ENCODE results near the gene ANO4.

Gene ANO4

DNA sequence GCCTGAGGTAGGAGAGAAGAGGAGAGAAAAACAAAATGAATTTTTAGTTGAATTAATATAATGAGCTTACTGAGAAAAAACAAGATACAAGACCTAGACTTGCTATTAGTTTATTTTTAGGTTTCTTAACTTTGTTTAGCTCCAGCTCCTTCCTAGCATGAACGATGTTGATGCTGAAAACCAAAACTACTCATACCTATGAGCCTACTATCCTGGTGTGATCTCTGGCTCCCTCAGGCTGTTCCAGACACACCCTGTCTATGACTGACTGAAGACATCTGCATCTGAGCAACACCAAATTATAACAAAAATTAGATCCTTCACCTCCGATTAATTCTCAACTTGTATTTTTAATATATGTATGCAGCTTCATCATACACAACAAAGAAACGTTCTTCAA lies 225.1 kb downstream of the ANO4 start:
- Histone ChIP-seq H3K9ac (no peak overlapping the region), H3K27ac (no peak overlapping the region), H3K79me2 (ENCODE audit: insufficient read depth, low read depth) (no peaks in the 10 kb centered on the region), H3K4me1 (ENCODE audit: low read depth, poor library complexity, severe bottlenecking) (no peaks in the 10 kb centered on the region), H2AFZ (ENCODE audit: low read depth) (no peak overlapping the region), H3K4me3 (IDR thresholded peaks at IDR 0.05; ENCODE audit: insufficient read depth, low read depth, low read length) (no peak overlapping the region), H3K36me3 (ENCODE audit: insufficient read depth) (no peaks in the 10 kb centered on the region), H4K20me1 (ENCODE audit: insufficient read depth) (no peaks in the 10 kb centered on the region), H3K4me2 (no peak overlapping the region), H3K27me3 (ENCODE audit: insufficient read depth, low read depth) (no peaks in the 10 kb centered on the region)
- TF ChIP-seq, protein P1, sequence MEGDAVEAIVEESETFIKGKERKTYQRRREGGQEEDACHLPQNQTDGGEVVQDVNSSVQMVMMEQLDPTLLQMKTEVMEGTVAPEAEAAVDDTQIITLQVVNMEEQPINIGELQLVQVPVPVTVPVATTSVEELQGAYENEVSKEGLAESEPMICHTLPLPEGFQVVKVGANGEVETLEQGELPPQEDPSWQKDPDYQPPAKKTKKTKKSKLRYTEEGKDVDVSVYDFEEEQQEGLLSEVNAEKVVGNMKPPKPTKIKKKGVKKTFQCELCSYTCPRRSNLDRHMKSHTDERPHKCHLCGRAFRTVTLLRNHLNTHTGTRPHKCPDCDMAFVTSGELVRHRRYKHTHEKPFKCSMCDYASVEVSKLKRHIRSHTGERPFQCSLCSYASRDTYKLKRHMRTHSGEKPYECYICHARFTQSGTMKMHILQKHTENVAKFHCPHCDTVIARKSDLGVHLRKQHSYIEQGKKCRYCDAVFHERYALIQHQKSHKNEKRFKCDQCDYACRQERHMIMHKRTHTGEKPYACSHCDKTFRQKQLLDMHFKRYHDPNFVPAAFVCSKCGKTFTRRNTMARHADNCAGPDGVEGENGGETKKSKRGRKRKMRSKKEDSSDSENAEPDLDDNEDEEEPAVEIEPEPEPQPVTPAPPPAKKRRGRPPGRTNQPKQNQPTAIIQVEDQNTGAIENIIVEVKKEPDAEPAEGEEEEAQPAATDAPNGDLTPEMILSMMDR (conservative IDR thresholded peaks at IDR 0.05; ENCODE audit: low read depth, low read length): no peak

DNA sequence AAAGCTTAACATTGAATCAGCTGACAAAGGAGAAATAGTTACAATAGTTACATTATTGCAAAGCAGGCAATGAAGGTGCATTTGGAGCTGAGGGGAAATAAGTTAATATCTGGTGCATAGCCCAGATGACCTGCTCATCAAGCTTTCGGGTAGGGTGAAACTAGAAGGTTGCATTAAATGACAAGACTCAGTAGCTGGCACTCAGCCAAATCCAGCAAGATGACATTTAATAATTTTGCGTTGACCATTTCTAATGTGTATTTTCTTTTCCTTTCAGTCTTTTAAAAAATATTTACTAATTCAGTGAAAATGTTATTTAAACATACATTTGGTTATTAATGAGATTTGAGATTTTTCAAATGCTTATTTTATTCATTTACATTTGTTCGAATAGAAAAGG lies 226.9 kb downstream of the ANO4 start:
- H3K4me3 ChIP-seq (IDR thresholded peaks at IDR 0.05; ENCODE audit: insufficient read depth, low read depth, low read length): no peak overlapping the region
- H3K4me2 ChIP-seq: no peak overlapping the region
- H4K20me1 ChIP-seq (ENCODE audit: insufficient read depth): no peaks in the 10 kb centered on the region
- TF ChIP-seq, protein P1 (conservative IDR thresholded peaks at IDR 0.05; ENCODE audit: low read depth, low read length): no peak
- H3K9ac ChIP-seq: no peak overlapping the region
- H2AFZ ChIP-seq (ENCODE audit: low read depth): no peak overlapping the region
- no peak overlapping the region for H3K27ac ChIP-seq
- no peaks in the 10 kb centered on the region for H3K4me1 ChIP-seq (ENCODE audit: low read depth, poor library complexity, severe bottlenecking)
- no peaks in the 10 kb centered on the region for H3K36me3 ChIP-seq (ENCODE audit: insufficient read depth)
- H3K27me3 ChIP-seq (ENCODE audit: insufficient read depth, low read depth): no peaks in the 10 kb centered on the region
- no peaks in the 10 kb centered on the region for H3K79me2 ChIP-seq (ENCODE audit: insufficient read depth, low read depth)

- H3K36me3 ChIP-seq (ENCODE audit: insufficient read depth): no peaks in the 10 kb centered on the region
- H3K9ac ChIP-seq: no peak overlapping the region
- no peak overlapping the region for H2AFZ ChIP-seq (ENCODE audit: low read depth)
- H3K4me2 ChIP-seq: no peak overlapping the region
- H3K27me3 ChIP-seq (ENCODE audit: insufficient read depth, low read depth): no peaks in the 10 kb centered on the region
- no peak overlapping the region for H3K27ac ChIP-seq
- no peaks in the 10 kb centered on the region for H3K4me1 ChIP-seq (ENCODE audit: low read depth, poor library complexity, severe bottlenecking)
- TF ChIP-seq, protein P1 (conservative IDR thresholded peaks at IDR 0.05; ENCODE audit: low read depth, low read length): no peak
- no peak overlapping the region for H3K4me3 ChIP-seq (IDR thresholded peaks at IDR 0.05; ENCODE audit: insufficient read depth, low read depth, low read length)
- no peaks in the 10 kb centered on the region for H4K20me1 ChIP-seq (ENCODE audit: insufficient read depth)
- H3K79me2 ChIP-seq (ENCODE audit: insufficient read depth, low read depth): no peaks in the 10 kb centered on the region
Observed at GRCh38 chr12:101021911-101022388, 227.4 kb downstream of the ANO4 start.

- Histone ChIP-seq H3K27ac (no peak overlapping the region), H2AFZ (ENCODE audit: low read depth) (no peak overlapping the region), H3K27me3 (ENCODE audit: insufficient read depth, low read depth) (no peaks in the 10 kb centered on the region), H3K79me2 (ENCODE audit: insufficient read depth, low read depth) (no peaks in the 10 kb centered on the region), H3K4me1 (ENCODE audit: low read depth, poor library complexity, severe bottlenecking) (no peaks in the 10 kb centered on the region), H3K4me3 (IDR thresholded peaks at IDR 0.05; ENCODE audit: insufficient read depth, low read depth, low read length) (no peak overlapping the region), H3K4me2 (no peak overlapping the region), H4K20me1 (ENCODE audit: insufficient read depth) (no peaks in the 10 kb centered on the region), H3K36me3 (ENCODE audit: insufficient read depth) (no peaks in the 10 kb centered on the region), H3K9ac (no peak overlapping the region)
- TF ChIP-seq, protein P1 (conservative IDR thresholded peaks at IDR 0.05; ENCODE audit: low read depth, low read length): no peak
Observed at GRCh38 chr12:101027200-101027599, 232.6 kb downstream of the ANO4 start.
